Testis (tissue), 5 donors: ENCODE results near the gene PLCE1. TPM values are rescaled to one million over a fixed set of nuclear protein-coding genes. Genes with fewer than 3 reads are reported as not detected.

Experiments
- DNase-seq: peaks from one replicate; pipeline ENCODE4 v3.0.0-alpha.2; 2019
- H3K27ac ChIP-seq, 2 donors: fragments of 200-600 bp; sonication (generic); one replicate each; pipeline ENCODE4 v1.5.1; 2019
- H3K27me3 ChIP-seq: fragments of 200-600 bp; sonication (generic); one replicate; pipeline ENCODE4 v1.5.1; 2019
- H3K36me3 ChIP-seq: fragments of 200-600 bp; sonication (generic); one replicate; pipeline ENCODE4 v1.5.1; 2017; ENCODE audit warnings: low read depth; ENCODE audit errors: missing control alignments
- H3K4me1 ChIP-seq: fragments of 200-600 bp; sonication (generic); one replicate; pipeline ENCODE4 v1.5.1; 2019
- H3K4me3 ChIP-seq, 2 donors: fragments of 200-600 bp; sonication (generic); one replicate each; pipeline ENCODE4 v1.5.1; 2017 to 2019
- H3K9me3 ChIP-seq: fragments of 200-600 bp; sonication (generic); one replicate; pipeline ENCODE4 v1.5.1; 2017
- POLR2A ChIP-seq: fragments of 450-650 bp; IDR thresholded peaks from one replicate; pipeline ENCODE4 v1.6.1; 2017; ENCODE audit warnings: antibody characterized with exemption, mild to moderate bottlenecking, moderate library complexity
- WGBS, 2 donors: methylation state at CpG; one replicate each; pipeline ENCODE4 v1.1.5; 2018; 5-methylcytosine and 5-hydroxymethylcytosine counted together
- intact Hi-C: fragments of 100-400 bp; cut with DNase I; formaldehyde crosslinking; loops from one replicate; pipeline ENCODE4 v1.15.1; 2023; ENCODE audit warnings: low total_unique reads
- long read RNA-seq, 2 donors: transcript quantifications; one replicate each; lab custom pipeline, GENCODE V29; 2026
- polyA plus RNA-seq: library from polyadenylated mRNA; stranded (reverse); fragments of 350-450 nt; fragmentation: Illumina TruSeq; extraction: RNeasy Lipid Tissue Mini Kit (QIAGEN cat#74804); gene quantifications from one replicate; pipeline ENCODE4 v1.2.3, GENCODE V29; 2014; ENCODE audit warnings: low read depth, low replicate concordance; ENCODE audit not compliant: insufficient read depth
- total RNA-seq, 2 donors: library from RNA; depleted of rRNA; stranded (reverse); fragments of >200 nt; gene quantifications; one replicate each; pipeline ENCODE4 v1.2.3, GENCODE V29; 2016
- TF ChIP-seq, protein P1 (sequence below), 3 experiments: fragments of 450-650 bp in 2 of 3; fragments of 200-600 bp in 1 of 3; sonication (generic) in 1 of 3; IDR thresholded peaks; one replicate each; pipeline ENCODE4 v1.5.1; 2016 to 2019; ENCODE audit warnings: antibody characterized with exemption in 3 of 3, mild to moderate bottlenecking in 2 of 3, moderate library complexity in 1 of 3

The PLCE1 gene
- total RNA-seq: 1 to 10 TPM; 6.7 to 8.2 TPM
- polyA plus RNA-seq: 4.2 TPM
- long read RNA-seq, donor 1, partial matches to known transcripts: 13 of 13 reads
- long read RNA-seq, donor 1, other reads (novel, unspliced or antisense): 0 of 13 reads
- long read RNA-seq, donor 2, partial matches to known transcripts: 7 of 12 reads
- long read RNA-seq, donor 2, other reads (novel, unspliced or antisense): 5 of 12 reads

DNA sequence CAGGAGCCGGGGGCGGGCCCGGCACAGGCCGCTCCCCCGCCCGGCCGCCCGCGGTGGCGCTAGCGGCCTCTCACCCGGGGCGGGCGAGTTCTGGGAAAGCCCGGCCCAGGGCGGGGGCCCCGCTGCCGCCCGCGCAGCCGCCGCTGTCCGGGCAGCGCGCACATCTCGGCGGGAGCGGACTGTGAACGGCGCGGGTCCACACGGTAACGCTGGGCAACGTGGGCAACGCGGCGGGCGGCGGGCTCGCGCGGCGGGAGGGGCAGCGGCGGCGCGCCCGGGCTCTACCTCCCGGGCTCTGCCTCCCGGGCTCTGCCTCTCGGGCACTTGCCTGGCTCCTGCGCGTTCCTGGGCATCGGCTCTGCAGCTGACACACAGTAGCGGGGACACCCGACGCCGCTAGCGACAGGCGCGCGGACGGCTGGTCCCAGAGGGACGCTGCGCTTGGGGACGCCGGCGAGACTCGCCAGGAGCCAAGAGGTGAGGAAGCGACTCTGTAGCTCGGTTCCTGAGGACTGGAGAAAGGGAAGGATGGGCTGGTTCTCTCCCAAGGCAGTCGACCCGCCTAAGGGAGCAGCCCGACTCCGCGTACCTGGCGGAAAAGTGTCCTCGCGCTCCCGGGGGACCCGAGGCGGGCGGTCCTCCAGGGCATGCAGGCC, at the start of gene PLCE1:
Gene PLCE1, plus strand, starts transcription at position 150 of the 656 bp plus-strand sequence. CDS start 37,116 bp downstream, outside the sequence.
- 0% methylated on average over 5 to 81 of the region's 83 CpGs for WGBS, 2 donors
- Histone ChIP-seq H3K4me1 (peaks cover 24% of the 10 kb centered on the region), H3K27ac (peak within 1 kb of the TSS in 1 of 2 donors; percentile 16), H3K36me3 (no peaks in the 10 kb centered on the region), H3K4me3 (peak within 1 kb of the TSS; percentile 67), H3K27me3 (no peaks in the 10 kb centered on the region), H3K9me3 (no peaks in the 10 kb centered on the region)
- intact Hi-C loops: no loop called here
- peak; percentile 65 for DNase-seq
- no peak for TF ChIP-seq POLR2A
- TF ChIP-seq, protein P1, sequence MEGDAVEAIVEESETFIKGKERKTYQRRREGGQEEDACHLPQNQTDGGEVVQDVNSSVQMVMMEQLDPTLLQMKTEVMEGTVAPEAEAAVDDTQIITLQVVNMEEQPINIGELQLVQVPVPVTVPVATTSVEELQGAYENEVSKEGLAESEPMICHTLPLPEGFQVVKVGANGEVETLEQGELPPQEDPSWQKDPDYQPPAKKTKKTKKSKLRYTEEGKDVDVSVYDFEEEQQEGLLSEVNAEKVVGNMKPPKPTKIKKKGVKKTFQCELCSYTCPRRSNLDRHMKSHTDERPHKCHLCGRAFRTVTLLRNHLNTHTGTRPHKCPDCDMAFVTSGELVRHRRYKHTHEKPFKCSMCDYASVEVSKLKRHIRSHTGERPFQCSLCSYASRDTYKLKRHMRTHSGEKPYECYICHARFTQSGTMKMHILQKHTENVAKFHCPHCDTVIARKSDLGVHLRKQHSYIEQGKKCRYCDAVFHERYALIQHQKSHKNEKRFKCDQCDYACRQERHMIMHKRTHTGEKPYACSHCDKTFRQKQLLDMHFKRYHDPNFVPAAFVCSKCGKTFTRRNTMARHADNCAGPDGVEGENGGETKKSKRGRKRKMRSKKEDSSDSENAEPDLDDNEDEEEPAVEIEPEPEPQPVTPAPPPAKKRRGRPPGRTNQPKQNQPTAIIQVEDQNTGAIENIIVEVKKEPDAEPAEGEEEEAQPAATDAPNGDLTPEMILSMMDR (IDR thresholded peaks at IDR 0.05): no peak

DNA sequence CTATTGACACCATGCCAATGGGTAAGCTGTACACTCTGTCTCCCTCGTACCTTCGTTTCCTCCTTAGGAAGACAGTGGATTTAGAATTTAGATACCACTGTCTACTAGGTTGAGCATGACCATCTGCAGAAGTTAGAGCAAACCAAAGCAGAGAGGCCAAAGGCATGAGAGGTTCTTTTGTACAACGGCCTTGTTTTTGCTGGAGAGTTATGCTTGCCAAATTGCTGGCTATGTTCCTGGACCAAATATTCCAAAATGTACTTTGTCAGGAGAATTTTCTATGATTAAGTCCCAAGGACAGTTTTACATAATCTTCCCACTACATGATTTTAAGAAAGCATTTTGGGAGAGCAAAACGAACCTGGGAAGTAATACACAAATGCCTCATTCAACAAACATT, 47.9 kb upstream of the PLCE1 start:
- Histone ChIP-seq H3K4me1 (peaks cover 13% of the 10 kb centered on the region), H3K4me3 (no peak overlapping the region), H3K27ac (peak overlapping the region in 1 of 2 donors; percentile 58), H3K27me3 (no peaks in the 10 kb centered on the region), H3K9me3 (no peaks in the 10 kb centered on the region), H3K36me3 (no peaks in the 10 kb centered on the region)
- no peak for TF ChIP-seq POLR2A
- TF ChIP-seq, protein P1 (IDR thresholded peaks at IDR 0.05): no peak
- intact Hi-C loops: no loop called here
- no peak for DNase-seq
- 42 to 48% methylated on average over 4 of the region's 4 CpGs for WGBS, 2 donors

DNA sequence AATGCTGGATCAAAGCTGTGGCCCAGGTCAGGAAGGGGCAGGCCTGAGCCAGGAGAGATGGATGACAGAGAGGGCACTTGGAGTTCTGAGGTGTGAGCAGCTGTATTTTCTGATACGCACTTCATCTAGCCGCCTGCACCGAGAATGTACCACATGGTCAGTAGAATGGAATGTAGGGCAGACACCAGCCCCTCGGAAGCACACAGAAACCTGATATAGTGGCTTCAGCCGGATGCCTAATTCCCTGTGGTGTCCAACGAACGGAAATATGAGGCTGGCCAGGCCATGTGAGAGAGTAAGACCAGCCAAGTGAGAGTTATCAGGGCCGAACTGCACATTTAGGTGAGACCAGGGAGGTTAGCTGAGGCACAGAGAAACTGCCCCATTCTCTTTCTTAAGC, 46.7 kb upstream of the PLCE1 start:
- no peak overlapping the region for H3K4me3 ChIP-seq
- peaks cover 13% of the 10 kb centered on the region for H3K4me1 ChIP-seq
- intact Hi-C loops: no loop called here
- H3K27ac ChIP-seq: peak overlapping the region in 1 of 2 donors; percentile 42
- H3K27me3 ChIP-seq: no peaks in the 10 kb centered on the region
- 12 to 17% methylated on average over 6 to 8 of the region's 8 CpGs for WGBS, 2 donors
- H3K36me3 ChIP-seq: no peaks in the 10 kb centered on the region
- H3K9me3 ChIP-seq: no peaks in the 10 kb centered on the region
- TF ChIP-seq POLR2A: no peak
- TF ChIP-seq, protein P1 (IDR thresholded peaks at IDR 0.05): no peak
- peak; percentile 31 for DNase-seq

DNA sequence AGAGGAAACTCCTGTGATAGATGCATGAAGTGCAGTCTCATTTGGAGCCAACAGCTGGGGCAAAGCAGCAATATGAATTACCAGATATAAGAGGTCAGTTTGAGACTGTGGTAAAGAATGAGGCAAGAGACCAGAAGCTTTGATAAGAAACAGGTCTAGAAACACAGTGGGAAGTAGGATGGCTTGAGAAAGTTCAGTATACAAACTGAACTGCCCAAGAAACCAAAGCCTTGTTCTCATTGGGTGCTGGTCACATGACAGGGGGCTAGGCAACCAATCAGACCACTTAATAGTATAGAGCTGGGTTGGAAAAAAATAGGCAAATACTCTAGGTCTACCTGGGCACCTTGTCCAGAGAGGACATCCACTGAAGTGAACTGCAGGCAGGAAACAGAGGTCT, 46.2 kb upstream of the PLCE1 start:
- no peak overlapping the region for H3K4me3 ChIP-seq
- TF ChIP-seq, protein P1 (IDR thresholded peaks at IDR 0.05): no peak
- TF ChIP-seq POLR2A: no peak
- H3K4me1 ChIP-seq: peaks cover 13% of the 10 kb centered on the region
- H3K27ac ChIP-seq: peak overlapping the region in 1 of 2 donors; percentile 25
- H3K9me3 ChIP-seq: no peaks in the 10 kb centered on the region
- no peaks in the 10 kb centered on the region for H3K27me3 ChIP-seq
- H3K36me3 ChIP-seq: no peaks in the 10 kb centered on the region
- intact Hi-C loops: no loop called here
- peak; percentile 55 for DNase-seq

DNA sequence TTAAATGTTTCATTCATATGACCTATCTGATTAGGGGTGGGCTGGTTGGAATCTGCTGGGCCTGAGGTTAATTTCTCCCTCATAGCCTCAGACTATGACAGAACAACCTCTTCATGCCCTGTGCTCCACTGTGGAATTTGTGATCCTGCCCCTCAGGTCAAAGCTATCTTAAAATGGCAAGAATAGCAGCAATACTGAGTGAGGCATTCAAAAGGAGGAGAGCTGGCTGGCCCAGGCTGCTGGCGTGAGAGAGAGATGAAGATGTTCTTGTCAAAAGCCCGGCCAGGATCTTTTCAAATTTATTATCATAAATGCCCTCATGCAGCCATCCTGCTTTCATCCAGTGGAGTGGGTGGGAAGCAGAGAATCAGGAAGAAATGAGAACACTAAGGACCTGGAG, 41.8 kb upstream of the PLCE1 start:
- DNase-seq: no peak
- WGBS, 2 donors: 28 to 69% methylated on average over 2 of the region's 2 CpGs
- Histone ChIP-seq H3K27ac (no peak overlapping the region), H3K4me3 (no peak overlapping the region), H3K27me3 (no peaks in the 10 kb centered on the region), H3K36me3 (no peaks in the 10 kb centered on the region), H3K9me3 (no peaks in the 10 kb centered on the region), H3K4me1 (peaks cover 8% of the 10 kb centered on the region)
- intact Hi-C loops: no loop called here
- TF ChIP-seq, protein P1 (IDR thresholded peaks at IDR 0.05): no peak
- TF ChIP-seq POLR2A: no peak
